ENCODE data around the gene MUTYH. TPM values are rescaled to one million over a fixed set of nuclear protein-coding genes. Genes with fewer than 3 reads are reported as not detected.

MUTYH gene
- total and polyA plus RNA-seq, 8 donors, result 11.6 to 88.7 (median 19.7) TPM

DNA sequence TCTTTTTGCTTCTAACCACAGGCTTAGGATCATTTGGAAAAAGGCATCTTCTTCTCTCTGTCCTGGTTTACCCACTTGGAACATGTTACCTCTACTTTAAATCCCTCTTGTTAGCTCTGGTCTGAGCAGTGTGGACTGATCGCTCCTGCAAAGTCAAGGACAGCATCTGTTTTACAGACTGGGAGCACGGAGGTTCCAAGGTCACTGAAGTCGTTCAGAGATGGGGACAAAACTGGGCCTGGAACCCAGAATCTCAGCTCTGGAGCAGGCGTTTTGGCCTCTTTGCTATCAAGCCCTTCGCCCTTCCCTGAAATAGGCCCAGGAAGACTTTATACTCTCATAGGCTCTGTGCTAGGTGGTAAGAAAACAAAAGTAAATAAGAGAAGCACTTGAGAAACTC lies 11.3 kb upstream of the MUTYH start:
- intact Hi-C loops (cut with DNase I; ENCODE audit: low total_unique reads), result no loop called here
- Histone ChIP-seq H3K27ac (no peak overlapping the region), H3K4me3 (no peak overlapping the region), H3K27me3 (no peaks in the 10 kb centered on the region), H3K4me1 (peaks cover 0 to 21% (median 16%) of the 10 kb centered on the region in 4 donors), H3K9me3 (no peaks in the 10 kb centered on the region), H3K36me3 (peaks cover 0 to 13% (median 8%) of the 10 kb centered on the region in 4 donors)
- 77 to 94% (median 85%) methylated on average over 5 of the region's 5 CpGs for WGBS, 5 donors
- DNase-seq, result no peak
- TF ChIP-seq POLR2AphosphoS5 (IDR thresholded peaks at IDR 0.05) (no peak), POLR2A (IDR thresholded peaks at IDR 0.05) (no peak), EP300 (IDR thresholded peaks at IDR 0.05) (no peak)
- TF ChIP-seq, protein P1, sequence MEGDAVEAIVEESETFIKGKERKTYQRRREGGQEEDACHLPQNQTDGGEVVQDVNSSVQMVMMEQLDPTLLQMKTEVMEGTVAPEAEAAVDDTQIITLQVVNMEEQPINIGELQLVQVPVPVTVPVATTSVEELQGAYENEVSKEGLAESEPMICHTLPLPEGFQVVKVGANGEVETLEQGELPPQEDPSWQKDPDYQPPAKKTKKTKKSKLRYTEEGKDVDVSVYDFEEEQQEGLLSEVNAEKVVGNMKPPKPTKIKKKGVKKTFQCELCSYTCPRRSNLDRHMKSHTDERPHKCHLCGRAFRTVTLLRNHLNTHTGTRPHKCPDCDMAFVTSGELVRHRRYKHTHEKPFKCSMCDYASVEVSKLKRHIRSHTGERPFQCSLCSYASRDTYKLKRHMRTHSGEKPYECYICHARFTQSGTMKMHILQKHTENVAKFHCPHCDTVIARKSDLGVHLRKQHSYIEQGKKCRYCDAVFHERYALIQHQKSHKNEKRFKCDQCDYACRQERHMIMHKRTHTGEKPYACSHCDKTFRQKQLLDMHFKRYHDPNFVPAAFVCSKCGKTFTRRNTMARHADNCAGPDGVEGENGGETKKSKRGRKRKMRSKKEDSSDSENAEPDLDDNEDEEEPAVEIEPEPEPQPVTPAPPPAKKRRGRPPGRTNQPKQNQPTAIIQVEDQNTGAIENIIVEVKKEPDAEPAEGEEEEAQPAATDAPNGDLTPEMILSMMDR (IDR thresholded peaks at IDR 0.05), result no peak

DNA sequence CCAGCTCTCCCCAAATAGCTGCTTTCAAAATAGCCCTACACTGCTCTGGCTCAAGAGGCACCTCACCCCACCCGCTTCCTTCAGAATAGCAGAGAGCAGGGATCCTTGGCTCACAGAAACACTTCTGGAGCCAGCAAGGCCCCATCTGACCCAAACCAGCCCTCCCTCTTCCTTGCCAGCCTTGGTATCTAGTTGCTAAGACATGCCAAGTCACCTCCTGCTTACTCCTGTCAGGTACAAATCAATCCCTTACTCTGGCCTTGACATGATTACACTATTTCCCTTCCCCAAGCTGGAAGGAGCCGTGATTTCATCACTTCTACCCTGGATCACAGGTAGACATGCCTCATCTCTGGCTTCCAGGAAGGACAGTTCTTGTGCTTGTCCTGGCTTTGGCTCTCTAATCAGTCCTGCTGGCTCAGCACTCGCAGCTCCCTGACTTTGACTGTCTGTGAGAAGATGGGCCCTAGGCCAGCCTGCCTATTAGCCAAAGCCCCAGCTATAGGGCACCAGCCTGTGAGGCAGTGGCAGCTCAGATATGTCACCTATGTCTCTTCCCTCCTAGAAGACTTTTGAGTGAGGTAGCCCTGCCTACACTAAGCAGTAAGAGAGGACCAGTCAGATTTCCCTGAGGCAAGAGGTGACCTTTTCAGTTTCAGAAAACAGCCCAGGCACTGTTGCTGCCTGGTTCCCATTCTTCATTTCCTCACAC lies 8.9 kb upstream of the MUTYH start:
- no peaks in the 10 kb centered on the region for H3K9me3 ChIP-seq

DNA sequence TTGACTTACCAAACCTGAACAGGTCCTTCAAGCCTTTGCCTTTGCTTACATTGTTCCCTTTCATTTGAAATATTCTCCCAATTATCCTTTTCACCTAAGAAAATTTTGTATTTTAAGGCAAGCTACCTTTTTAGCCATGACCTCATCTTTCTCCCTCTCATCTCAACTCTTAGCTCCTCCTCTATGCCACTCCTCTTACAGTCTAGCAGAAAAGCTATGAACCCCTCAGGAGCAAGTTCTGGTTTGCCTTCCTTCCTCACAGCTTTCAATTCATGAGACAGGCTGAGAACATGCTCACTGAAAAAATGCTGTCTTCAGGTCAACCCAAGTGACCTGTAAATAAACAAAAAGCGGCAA lies 8.3 kb upstream of the MUTYH start:
- H3K4me1 ChIP-seq, result peaks cover 0 to 21% (median 16%) of the 10 kb centered on the region in 4 donors
- intact Hi-C loops (cut with DNase I; ENCODE audit: low total_unique reads), result no loop called here
- H3K4me3 ChIP-seq, result no peak overlapping the region
- TF ChIP-seq POLR2AphosphoS5 (IDR thresholded peaks at IDR 0.05) (no peak), EP300 (IDR thresholded peaks at IDR 0.05) (no peak)
- TF ChIP-seq, protein P1 (IDR thresholded peaks at IDR 0.05), result no peak
- WGBS, 5 donors, result 20 to 39% (median 33%) methylated on average over 1 of the region's 1 CpG
- no peaks in the 10 kb centered on the region for H3K9me3 ChIP-seq
- peaks cover 15 to 39% (median 31%) of the 10 kb centered on the region in 4 donors for H3K36me3 ChIP-seq
- no peaks in the 10 kb centered on the region for H3K27me3 ChIP-seq
- no peak for DNase-seq
- peak overlapping the region in 4 of 5 donors; percentile 1 to 61 (median 22) for H3K27ac ChIP-seq

More for the DNA sequence above, 8.9 kb upstream of the MUTYH start:
- no peak for TF ChIP-seq POLR2AphosphoS5 (IDR thresholded peaks at IDR 0.05)
- no peak for TF ChIP-seq POLR2A (IDR thresholded peaks at IDR 0.05)
- TF ChIP-seq, protein P1 (IDR thresholded peaks at IDR 0.05), result no peak
- no peak for TF ChIP-seq EP300 (IDR thresholded peaks at IDR 0.05)
- DNase-seq, result peak in 1 of 2 donors; percentile 16
- H3K4me1 ChIP-seq, result peaks cover 0 to 21% (median 16%) of the 10 kb centered on the region in 4 donors
- peaks cover 10 to 37% (median 28%) of the 10 kb centered on the region in 4 donors for H3K36me3 ChIP-seq
- no peak overlapping the region for H3K4me3 ChIP-seq
- H3K27ac ChIP-seq, result peak overlapping the region in 4 of 5 donors; percentile 1 to 61 (median 22)
- no peaks in the 10 kb centered on the region for H3K27me3 ChIP-seq
- WGBS, 5 donors, result 24 to 50% (median 45%) methylated on average over 2 to 3 of the region's 3 CpGs
- intact Hi-C loops (cut with DNase I; ENCODE audit: low total_unique reads), result no loop called here

DNA sequence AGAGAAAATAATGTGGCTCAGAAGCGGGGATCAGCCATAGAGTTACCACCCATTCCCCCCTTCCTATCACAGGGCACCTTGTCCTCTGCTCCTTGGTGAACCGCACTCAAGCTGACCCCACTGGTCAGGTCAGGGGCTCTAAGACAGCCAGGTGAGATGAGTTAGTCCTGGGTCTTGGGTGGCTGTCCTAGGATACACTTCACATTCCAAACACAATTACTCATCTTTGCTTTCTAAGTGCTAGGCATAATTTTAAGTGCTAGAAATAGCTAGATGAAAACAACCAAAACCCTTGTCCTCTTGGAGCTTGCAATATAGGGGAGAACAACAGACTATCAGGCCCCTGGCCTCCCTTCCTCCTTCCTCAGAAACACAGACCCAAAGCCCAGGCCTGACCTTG lies 7.8 kb upstream of the MUTYH start:
- peaks cover 0 to 21% (median 16%) of the 10 kb centered on the region in 4 donors for H3K4me1 ChIP-seq
- H3K36me3 ChIP-seq, result peaks cover 21 to 43% (median 37%) of the 10 kb centered on the region in 4 donors
- no peaks in the 10 kb centered on the region for H3K27me3 ChIP-seq
- H3K4me3 ChIP-seq, result no peak overlapping the region
- WGBS, 5 donors, result 89 to 100% (median 97%) methylated on average over 2 of the region's 2 CpGs
- peak overlapping the region in 3 of 5 donors; percentile 4 to 61 (median 39) for H3K27ac ChIP-seq
- no peak for DNase-seq
- no peaks in the 10 kb centered on the region for H3K9me3 ChIP-seq
- TF ChIP-seq POLR2A (IDR thresholded peaks at IDR 0.05), result no peak
- intact Hi-C loops (cut with DNase I; ENCODE audit: low total_unique reads), result no loop called here

DNA sequence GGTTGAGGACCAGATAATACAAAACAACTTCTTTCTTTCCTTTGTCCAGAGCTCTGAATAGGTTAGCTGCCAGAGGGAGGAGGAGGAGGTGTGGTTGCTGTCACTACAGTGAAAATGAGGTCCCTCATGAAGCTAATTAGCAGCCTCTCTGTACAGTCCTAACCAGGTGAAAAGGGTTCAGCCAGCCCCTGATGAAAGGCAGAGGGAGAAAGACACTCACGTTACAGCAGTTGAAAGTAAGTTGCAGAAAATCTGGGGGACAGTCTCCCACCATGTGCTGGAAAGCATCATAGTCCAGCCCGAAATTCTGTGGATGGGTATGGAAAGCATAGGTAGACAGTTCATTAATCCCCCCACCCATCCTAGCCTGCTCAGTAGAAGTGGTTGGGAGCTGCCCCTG lies 6.2 kb upstream of the MUTYH start:
- intact Hi-C loops (cut with DNase I; ENCODE audit: low total_unique reads), result no loop called here
- no peaks in the 10 kb centered on the region for H3K9me3 ChIP-seq
- TF ChIP-seq POLR2A (IDR thresholded peaks at IDR 0.05), result no peak
- TF ChIP-seq, protein P1 (IDR thresholded peaks at IDR 0.05), result no peak
- no peak for TF ChIP-seq EP300 (IDR thresholded peaks at IDR 0.05)
- TF ChIP-seq POLR2AphosphoS5 (IDR thresholded peaks at IDR 0.05), result no peak
- no peaks in the 10 kb centered on the region for H3K27me3 ChIP-seq
- H3K4me3 ChIP-seq, result no peak overlapping the region
- 82 to 98% (median 88%) methylated on average over 2 of the region's 2 CpGs for WGBS, 5 donors
- DNase-seq, result no peak
- no peak overlapping the region for H3K27ac ChIP-seq
- H3K4me1 ChIP-seq, result peaks cover 12 to 31% (median 24%) of the 10 kb centered on the region in 4 donors
- H3K36me3 ChIP-seq, result peaks cover 30 to 58% (median 51%) of the 10 kb centered on the region in 4 donors

Data from stomach (tissue), 9 donors.